ENCODE results near the gene TSPAN18.

GRCh38 chr11:44771841-44772240 lies 45.1 kb downstream of the TSPAN18 start:
- no peak for TF ChIP-seq POLR2A (IDR thresholded peaks at IDR 0.05)
- TF ChIP-seq, protein P1, sequence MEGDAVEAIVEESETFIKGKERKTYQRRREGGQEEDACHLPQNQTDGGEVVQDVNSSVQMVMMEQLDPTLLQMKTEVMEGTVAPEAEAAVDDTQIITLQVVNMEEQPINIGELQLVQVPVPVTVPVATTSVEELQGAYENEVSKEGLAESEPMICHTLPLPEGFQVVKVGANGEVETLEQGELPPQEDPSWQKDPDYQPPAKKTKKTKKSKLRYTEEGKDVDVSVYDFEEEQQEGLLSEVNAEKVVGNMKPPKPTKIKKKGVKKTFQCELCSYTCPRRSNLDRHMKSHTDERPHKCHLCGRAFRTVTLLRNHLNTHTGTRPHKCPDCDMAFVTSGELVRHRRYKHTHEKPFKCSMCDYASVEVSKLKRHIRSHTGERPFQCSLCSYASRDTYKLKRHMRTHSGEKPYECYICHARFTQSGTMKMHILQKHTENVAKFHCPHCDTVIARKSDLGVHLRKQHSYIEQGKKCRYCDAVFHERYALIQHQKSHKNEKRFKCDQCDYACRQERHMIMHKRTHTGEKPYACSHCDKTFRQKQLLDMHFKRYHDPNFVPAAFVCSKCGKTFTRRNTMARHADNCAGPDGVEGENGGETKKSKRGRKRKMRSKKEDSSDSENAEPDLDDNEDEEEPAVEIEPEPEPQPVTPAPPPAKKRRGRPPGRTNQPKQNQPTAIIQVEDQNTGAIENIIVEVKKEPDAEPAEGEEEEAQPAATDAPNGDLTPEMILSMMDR (IDR thresholded peaks at IDR 0.05), result no peak
